K562 (cell line): ENCODE data around the gene PDE9A. TPM values are rescaled to one million over a fixed set of nuclear protein-coding genes. Genes with fewer than 3 reads are reported as not detected.

Experiments used
- ATAC-seq: fragments of 200-7000 bp; cut with Tn5 transposase; 3 replicates; pipeline ENCODE4 v1.9.1; 2020; ENCODE audit warnings: moderate library complexity
- BruUV-seq: library from RNA; stranded (reverse); fragments of 400-500 nt; replicated peaks from 2 replicates; lab custom pipeline; 2021; lab: Mats Ljungman, UMichigan
- CTCF ChIA-PET: fragments of 300-600 bp; formaldehyde crosslinking; extraction: SDS; loops from one replicate; lab custom pipeline; 2021; ENCODE audit warnings: low intra/inter-chr PET ratio; lab: Yijun Ruan, JAX
- POLR2A ChIA-PET: fragments of 300-600, 350-650 bp; sonication (Branson Sonifier 250); formaldehyde crosslinking; extraction: SDS; loops from one replicate; lab custom pipeline; 2021; ENCODE audit warnings: antibody characterized with exemption, inconsistent platforms; lab: Yijun Ruan, JAX
- DNase-seq, 4 experiments: peaks; one replicate each; pipeline versions ENCODE4 v3.0.0 to v3.0.0-alpha.2; 2011 to 2018; ENCODE audit warnings: low spot score in 3 of 4, mixed read lengths in 3 of 4; ENCODE audit errors: extremely low read depth in 1 of 4
- FAIRE-seq: peaks from 2 replicates; lab custom pipeline; 2011; peaks lifted over from hg19 to GRCh38; lab: Jason Lieb, UNC
- H2AFZ ChIP-seq: 2 replicates; pipeline ENCODE4 v1.6.0; 2011; ENCODE audit warnings: low read depth, low read length, control low read depth, inconsistent platforms
- H3K27ac ChIP-seq: fragments of 200-600 bp; 3 replicates; pipeline ENCODE4 v1.8.0; 2011; ENCODE audit warnings: low read depth, mild to moderate bottlenecking, control low read depth, inconsistent platforms, low read length, moderate library complexity, mixed read lengths; ENCODE audit errors: extremely low read depth
- H3K27me3 ChIP-seq, 2 experiments: fragments of 300-600 bp in 1 of 2; 2 replicates in 1 of 2; 3 replicates in 1 of 2; pipeline versions ENCODE4 v1.6.0 to v1.8.0; 2011; ENCODE audit warnings: inconsistent platforms in 2 of 2, low read length in 2 of 2, mild to moderate bottlenecking in 1 of 2, mixed read lengths in 1 of 2, moderate library complexity in 1 of 2; ENCODE audit not compliant: control insufficient read depth in 2 of 2, insufficient read depth in 2 of 2
- H3K36me3 ChIP-seq: fragments of 300-600 bp; 3 replicates; pipeline ENCODE4 v1.8.0; 2011; ENCODE audit warnings: mild to moderate bottlenecking, low read length, inconsistent platforms; ENCODE audit not compliant: control insufficient read depth, insufficient read depth
- H3K4me1 ChIP-seq, 2 experiments: fragments of 200-600 bp in 1 of 2; replicated peaks in 1 of 2; 2 replicates in 1 of 2; 3 replicates in 1 of 2; pipeline versions ENCODE4 v1.5.1 to v1.8.0; 2011; ENCODE audit warnings: inconsistent platforms in 2 of 2, low read length in 2 of 2, mild to moderate bottlenecking in 1 of 2, mixed read lengths in 1 of 2, moderate library complexity in 1 of 2; ENCODE audit not compliant: control insufficient read depth in 2 of 2, insufficient read depth in 2 of 2
- H3K4me2 ChIP-seq: 2 replicates; pipeline ENCODE4 v1.6.1; 2011; ENCODE audit warnings: low read length, control low read depth, inconsistent platforms, mixed read lengths; ENCODE audit not compliant: insufficient read depth
- H3K4me3 ChIP-seq: fragments of 200-600 bp; sonication (generic), shearing (Covaris generic); 2 replicates; pipeline ENCODE4 v1.5.1; 2016; ENCODE audit warnings: control low read depth, inconsistent platforms
- H3K79me2 ChIP-seq: fragments of 200-600 bp; 3 replicates; pipeline ENCODE4 v1.8.0; 2011; ENCODE audit warnings: low read length, inconsistent platforms; ENCODE audit not compliant: control insufficient read depth, insufficient read depth
- H3K9ac ChIP-seq, 2 experiments: 2 replicates each; pipeline versions ENCODE4 v1.6.0 to v1.6.1; 2011; ENCODE audit warnings: low read depth in 2 of 2, low read length in 2 of 2, control low read depth in 1 of 2, inconsistent platforms in 1 of 2, mild to moderate bottlenecking in 1 of 2, mixed read lengths in 1 of 2; ENCODE audit not compliant: insufficient read depth in 1 of 2
- H3K9me1 ChIP-seq: one replicate; pipeline ENCODE4 v1.6.0; 2011; ENCODE audit warnings: inconsistent platforms, mild to moderate bottlenecking, low read length, moderate library complexity; ENCODE audit not compliant: control insufficient read depth, insufficient read depth
- H3K9me3 ChIP-seq: replicated peaks from 2 replicates; pipeline ENCODE4 v1.5.1; 2011; ENCODE audit warnings: low read depth, low read length, inconsistent platforms; ENCODE audit not compliant: control insufficient read depth, insufficient read depth
- H4K20me1 ChIP-seq: replicated peaks from 2 replicates; pipeline ENCODE4 v1.6.1; 2011; ENCODE audit warnings: low read length, inconsistent platforms, mixed read lengths; ENCODE audit not compliant: control insufficient read depth, insufficient read depth
- GATAD2B ChIP-seq: fragments of 450-650 bp; IDR thresholded peaks from 2 replicates; pipeline ENCODE4 v1.6.1; 2017; ENCODE audit warnings: mild to moderate bottlenecking, borderline replicate concordance
- GTF2F1 ChIP-seq: IDR thresholded peaks from 2 replicates; pipeline ENCODE4 v1.6.1; 2011; ENCODE audit warnings: low read depth, low read length, improper control_type of control experiment
- KAT2B ChIP-seq: IDR thresholded peaks from one replicate; pipeline ENCODE4 v1.6.1; 2012; ENCODE audit warnings: low read depth, mild to moderate bottlenecking, control low read depth, inconsistent platforms, low read length, moderate library complexity
- MTA1 ChIP-seq: fragments of 450-650 bp; IDR thresholded peaks from 2 replicates; pipeline ENCODE4 v1.6.1; 2017; ENCODE audit warnings: borderline replicate concordance
- MYNN ChIP-seq, 2 experiments: sonication (generic); formaldehyde crosslinking in 1 of 2; IDR thresholded peaks; 2 replicates each; pipeline versions ENCODE4 v1.5.0 to v1.6.1; 2016 to 2020; ENCODE audit warnings: antibody characterized with exemption in 1 of 2, missing genetic modification reagents in 1 of 2
- SMARCC2 ChIP-seq: fragments of 450-650 bp; IDR thresholded peaks from 2 replicates; pipeline ENCODE4 v1.6.1; 2017; ENCODE audit warnings: antibody characterized with exemption, moderate library complexity, mild to moderate bottlenecking, low read depth
- ZC3H11A ChIP-seq: IDR thresholded peaks from 2 replicates; pipeline ENCODE4 v1.6.1; 2012; ENCODE audit warnings: low read depth, low read length, improper control_type of control experiment
- ZNF121 ChIP-seq: sonication (generic); formaldehyde crosslinking; conservative IDR thresholded peaks from 2 replicates; pipeline ENCODE4 v1.8.0; 2022; ENCODE audit warnings: missing genetic modification reagents
- ZNF124 ChIP-seq: sonication (generic); formaldehyde crosslinking; IDR thresholded peaks from 2 replicates; pipeline ENCODE4 v1.8.1; 2022; ENCODE audit warnings: missing genetic modification reagents
- ZNF551 ChIP-seq: fragments of 250-450 bp; sonication (Bioruptor Pico); IDR thresholded peaks from 2 replicates; pipeline ENCODE4 v1.5.0; 2021; ENCODE audit warnings: mild to moderate bottlenecking, moderate library complexity
- ZNF707 ChIP-seq: fragments of 250-450 bp; sonication (Bioruptor Pico); conservative IDR thresholded peaks from 2 replicates; pipeline ENCODE4 v1.8.0; 2022; ENCODE audit warnings: inconsistent platforms, mild to moderate bottlenecking, moderate library complexity
- WGBS: fragments of 100-300 bp; shearing (Covaris generic); methylation state at CpG from one replicate; pipeline ENCODE4 v1.1.6; 2016; ENCODE audit warnings: low coverage, mixed read lengths; ENCODE audit not compliant: insufficient coverage; ENCODE audit errors: missing lambda C conversion rate; 5-methylcytosine and 5-hydroxymethylcytosine counted together
- in situ Hi-C: fragments of 300-500 bp; cut with MboI; formaldehyde crosslinking; loops from 4 replicates; pipeline ENCODE4 v1.15.0; 2018; ENCODE audit warnings: inconsistent platforms, mixed read lengths
- intact Hi-C: fragments of 100-400 bp; cut with micrococcal nuclease; formaldehyde crosslinking; loops from 2 replicates; pipeline ENCODE4 v1.14.2; 2022
- polyA plus RNA-seq, 8 experiments: library from polyadenylated mRNA; depleted of rRNA in 4 of 8; stranded (reverse) in 5 of 8; unstranded in 3 of 8; fragments of >200 nt; fragmentation: Nextera tagmentation in 2 of 8; fragmentation: Illumina TruSeq in 1 of 8; extraction: Ambion mirVana in 2 of 8; extraction: Trizol in 1 of 8; gene quantifications; 2 replicates each; pipeline versions ENCODE4 v1.2.1 to v1.2.3, GENCODE V29; 2011 to 2014; ENCODE audit warnings: inconsistent platforms in 1 of 8, missing spikeins in 1 of 8
- total RNA-seq, 7 experiments: library from RNA; depleted of rRNA in 6 of 7; stranded (reverse); fragments of >200 nt in 6 of 7; fragmentation: Illumina TruSeq in 2 of 7; extraction: Trizol in 2 of 7; gene quantifications; 2 replicates each; pipeline versions ENCODE4 v1.2.1 to v1.2.3, GENCODE V29; 2011 to 2021; ENCODE audit warnings: low replicate concordance in 1 of 7
- TF ChIP-seq, protein P1 (sequence below): fragments of 450-650 bp; IDR thresholded peaks from 2 replicates; pipeline ENCODE4 v1.6.1; 2018; ENCODE audit warnings: mild to moderate bottlenecking, low read depth; ENCODE audit not compliant: partially characterized antibody
- TF ChIP-seq, protein P2 (sequence below): fragments of 450-650 bp; formaldehyde crosslinking; IDR thresholded peaks from 2 replicates; pipeline ENCODE4 v1.4.0; 2022; ENCODE audit warnings: missing genetic modification characterization
- TF ChIP-seq, protein P3 (sequence below): fragments of 250-450 bp; sonication (Bioruptor Pico); IDR thresholded peaks from 2 replicates; pipeline ENCODE4 v1.4.0; 2020

PDE9A gene
- total and polyA plus RNA-seq, 9 of the 15 experiments (the other 6 are each of a cell fraction or from before 2014, with no cell fraction given) = 0.07 to 0.27 TPM; not detected in 7

DNA sequence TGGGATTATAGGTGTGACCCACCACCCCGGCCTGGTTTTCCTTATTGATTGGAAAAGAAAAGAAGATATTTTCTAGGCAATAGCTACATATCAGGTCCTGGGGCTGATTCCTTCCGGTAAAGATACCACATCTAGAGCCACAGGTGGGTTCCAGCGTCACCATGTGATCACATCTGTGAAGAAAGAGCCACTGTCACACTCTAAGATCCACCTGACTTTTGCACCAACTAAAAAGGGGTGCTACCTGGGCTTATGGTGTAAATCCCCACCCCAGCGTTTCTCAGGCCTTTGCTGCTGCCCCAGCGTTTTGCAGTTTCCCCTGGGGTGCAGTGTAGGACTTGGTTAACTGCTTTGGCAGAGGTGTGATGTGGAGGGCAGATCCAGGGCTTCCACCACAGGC, 22.3 kb upstream of the PDE9A start:
- no peaks in the 10 kb centered on the region for H4K20me1 ChIP-seq
- no TSS peak for BruUV-seq
- no peak for DNase-seq
- no peaks in the 10 kb centered on the region for H3K79me2 ChIP-seq
- H3K9ac ChIP-seq = no peak overlapping the region
- H3K9me1 ChIP-seq = no peaks in the 10 kb centered on the region
- in situ Hi-C loops = no loop called here
- H3K9me3 ChIP-seq = peaks cover 4% of the 10 kb centered on the region; the same call in 1 of the 2 replicates
- 0% methylated on average over 5 of the region's 5 CpGs for WGBS
- no peaks in the 10 kb centered on the region for H3K36me3 ChIP-seq
- H3K27me3 ChIP-seq = peaks cover 4 to 27% of the 10 kb centered on the region in 2 experiments; a peak in 3 of 5 replicates
- no peaks in the 10 kb centered on the region for H3K4me1 ChIP-seq
- H2AFZ ChIP-seq = no peak overlapping the region
- intact Hi-C loops = no loop called here
- ChIA-PET POLR2A (no interaction called here), CTCF (no interaction called here)
- no peak overlapping the region for H3K27ac ChIP-seq
- ATAC-seq = no peak
- H3K4me3 ChIP-seq = no peak overlapping the region
- TF ChIP-seq, protein P1, sequence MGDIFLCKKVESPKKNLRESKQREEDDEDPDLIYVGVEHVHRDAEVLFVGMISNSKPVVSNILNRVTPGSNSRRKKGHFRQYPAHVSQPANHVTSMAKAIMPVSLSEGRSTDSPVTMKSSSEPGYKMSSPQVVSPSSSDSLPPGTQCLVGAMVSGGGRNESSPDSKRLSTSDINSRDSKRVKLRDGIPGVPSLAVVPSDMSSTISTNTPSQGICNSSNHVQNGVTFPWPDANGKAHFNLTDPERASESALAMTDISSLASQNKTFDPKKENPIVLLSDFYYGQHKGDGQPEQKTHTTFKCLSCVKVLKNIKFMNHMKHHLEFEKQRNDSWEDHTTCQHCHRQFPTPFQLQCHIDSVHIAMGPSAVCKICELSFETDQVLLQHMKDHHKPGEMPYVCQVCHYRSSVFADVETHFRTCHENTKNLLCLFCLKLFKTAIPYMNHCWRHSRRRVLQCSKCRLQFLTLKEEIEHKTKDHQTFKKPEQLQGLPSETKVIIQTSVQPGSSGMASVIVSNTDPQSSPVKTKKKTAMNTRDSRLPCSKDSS = no peak
- no peak for TF ChIP-seq ZNF551 (CRISPR knock-in tag)
- no peak for TF ChIP-seq MTA1
- TF ChIP-seq KAT2B = no peak
- no peak for TF ChIP-seq ZNF124 (CRISPR knock-in tag)
- TF ChIP-seq GATAD2B = no peak
- no peak for TF ChIP-seq ZC3H11A
- TF ChIP-seq GTF2F1 = no peak
- no peak for TF ChIP-seq SMARCC2
- TF ChIP-seq, protein P2, sequence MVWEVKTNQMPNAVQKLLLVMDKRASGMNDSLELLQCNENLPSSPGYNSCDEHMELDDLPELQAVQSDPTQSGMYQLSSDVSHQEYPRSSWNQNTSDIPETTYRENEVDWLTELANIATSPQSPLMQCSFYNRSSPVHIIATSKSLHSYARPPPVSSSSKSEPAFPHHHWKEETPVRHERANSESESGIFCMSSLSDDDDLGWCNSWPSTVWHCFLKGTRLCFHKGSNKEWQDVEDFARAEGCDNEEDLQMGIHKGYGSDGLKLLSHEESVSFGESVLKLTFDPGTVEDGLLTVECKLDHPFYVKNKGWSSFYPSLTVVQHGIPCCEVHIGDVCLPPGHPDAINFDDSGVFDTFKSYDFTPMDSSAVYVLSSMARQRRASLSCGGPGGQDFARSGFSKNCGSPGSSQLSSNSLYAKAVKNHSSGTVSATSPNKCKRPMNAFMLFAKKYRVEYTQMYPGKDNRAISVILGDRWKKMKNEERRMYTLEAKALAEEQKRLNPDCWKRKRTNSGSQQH (CRISPR knock-in tag) = no peak
- no peak for TF ChIP-seq ZNF707 (CRISPR knock-in tag)
- TF ChIP-seq, protein P3, sequence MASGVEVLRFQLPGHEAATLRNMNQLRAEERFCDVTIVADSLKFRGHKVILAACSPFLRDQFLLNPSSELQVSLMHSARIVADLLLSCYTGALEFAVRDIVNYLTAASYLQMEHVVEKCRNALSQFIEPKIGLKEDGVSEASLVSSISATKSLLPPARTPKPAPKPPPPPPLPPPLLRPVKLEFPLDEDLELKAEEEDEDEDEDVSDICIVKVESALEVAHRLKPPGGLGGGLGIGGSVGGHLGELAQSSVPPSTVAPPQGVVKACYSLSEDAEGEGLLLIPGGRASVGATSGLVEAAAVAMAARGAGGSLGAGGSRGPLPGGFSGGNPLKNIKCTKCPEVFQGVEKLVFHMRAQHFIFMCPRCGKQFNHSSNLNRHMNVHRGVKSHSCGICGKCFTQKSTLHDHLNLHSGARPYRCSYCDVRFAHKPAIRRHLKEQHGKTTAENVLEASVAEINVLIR = no peak
- no peak for TF ChIP-seq ZNF121
- TF ChIP-seq MYNN (IDR thresholded peaks at IDR 0.05) = no peak
- no peak for TF ChIP-seq MYNN (CRISPR knock-in tag; IDR thresholded peaks at IDR 0.05)
- no peak for FAIRE-seq
- H3K4me2 ChIP-seq = no peak overlapping the region
